HepG2 (cell line): ENCODE results near the gene RAB17. TPM values are rescaled to one million over a fixed set of nuclear protein-coding genes. Genes with fewer than 3 reads are reported as not detected.
A peak's percentile ranks its signal among the peaks of the same experiment; 100 is the strongest.

ENCODE experiments used
- ATAC-seq: fragments of 200-7000 bp; cut with Tn5 transposase; 3 replicates; pipeline ENCODE4 v1.9.1; 2020; ENCODE audit warnings: mild to moderate bottlenecking, moderate library complexity
- BruUV-seq: library from RNA; stranded (reverse); fragments of 400-500 nt; replicated peaks from 2 replicates; lab custom pipeline; 2021; lab: Mats Ljungman, UMichigan
- CTCF ChIA-PET: fragments of 300-600 bp; formaldehyde crosslinking; extraction: SDS; loops from one replicate; lab custom pipeline; 2021; ENCODE audit warnings: low total read pairs, inconsistent platforms, low intra/inter-chr PET ratio; lab: Yijun Ruan, JAX
- POLR2A ChIA-PET: fragments of 350-600 bp; sonication (Branson Sonifier 250); formaldehyde crosslinking; loops from one replicate; lab custom pipeline; 2020; ENCODE audit warnings: antibody characterized with exemption, inconsistent platforms; lab: Yijun Ruan, JAX
- DNase-seq: peaks from one replicate; pipeline ENCODE4 v3.0.0-alpha.2; 2015; ENCODE audit warnings: low spot score
- FAIRE-seq: peaks from 3 replicates; lab custom pipeline; 2011; peaks lifted over from hg19 to GRCh38; lab: Jason Lieb, UNC
- H2AFZ ChIP-seq: one replicate; pipeline ENCODE4 v1.6.1; 2011; ENCODE audit warnings: low read length, inconsistent platforms
- H3K27ac ChIP-seq: fragments of 300-600 bp; 3 replicates; pipeline ENCODE4 v1.8.0; 2011; ENCODE audit warnings: mixed run types, mild to moderate bottlenecking, mixed read lengths, low read length, inconsistent platforms; ENCODE audit not compliant: insufficient read depth; ENCODE audit errors: extremely low read length
- H3K27me3 ChIP-seq, 2 experiments: fragments of 200-600 bp in 1 of 2; 2 replicates in 1 of 2; 3 replicates in 1 of 2; pipeline versions ENCODE4 v1.6.0 to v1.8.0; 2011; ENCODE audit warnings: low read length in 2 of 2, mild to moderate bottlenecking in 2 of 2, moderate library complexity in 2 of 2, inconsistent platforms in 1 of 2; ENCODE audit not compliant: insufficient read depth in 2 of 2, control insufficient read depth in 1 of 2
- H3K36me3 ChIP-seq, 2 experiments: fragments of 200-600 bp in 1 of 2; replicated peaks in 1 of 2; 2 replicates in 1 of 2; 3 replicates in 1 of 2; pipeline versions ENCODE4 v1.5.1 to v1.8.0; 2011; ENCODE audit warnings: low read length in 2 of 2, inconsistent platforms in 1 of 2; ENCODE audit not compliant: insufficient read depth in 2 of 2, control insufficient read depth in 1 of 2
- H3K4me1 ChIP-seq: 2 replicates; pipeline ENCODE4 v1.5.1; 2012; ENCODE audit warnings: low read length, inconsistent platforms; ENCODE audit not compliant: insufficient read depth
- H3K4me2 ChIP-seq: 2 replicates; pipeline ENCODE4 v1.6.0; 2011; ENCODE audit warnings: low read depth, low read length, inconsistent platforms
- H3K4me3 ChIP-seq, 3 experiments: fragments of 200-600 bp in 1 of 3; sonication (generic), shearing (Covaris generic) in 1 of 3; replicated peaks in 1 of 3; 2 replicates each; pipeline ENCODE4 v1.5.1; 2011 to 2016; ENCODE audit warnings: low read length in 3 of 3, inconsistent platforms in 2 of 3, low read depth in 2 of 3, mild to moderate bottlenecking in 2 of 3, control low read depth in 1 of 3, mixed read lengths in 1 of 3; ENCODE audit not compliant: insufficient read depth in 1 of 3
- H3K79me2 ChIP-seq: one replicate; pipeline ENCODE4 v1.6.1; 2011; ENCODE audit warnings: low read length, inconsistent platforms; ENCODE audit not compliant: insufficient read depth
- H3K9ac ChIP-seq: 2 replicates; pipeline ENCODE4 v1.6.0; 2011; ENCODE audit warnings: mild to moderate bottlenecking, low read depth, low read length, inconsistent platforms; ENCODE audit not compliant: insufficient read depth
- H3K9me3 ChIP-seq: 2 replicates; pipeline ENCODE4 v1.5.1; 2012; ENCODE audit warnings: mild to moderate bottlenecking, low read length
- H4K20me1 ChIP-seq: 2 replicates; pipeline ENCODE4 v1.6.0; 2011; ENCODE audit warnings: inconsistent platforms, mild to moderate bottlenecking, low read length, moderate library complexity; ENCODE audit not compliant: insufficient read depth
- CENPX ChIP-seq: sonication (generic); formaldehyde crosslinking; IDR thresholded peaks from 2 replicates; pipeline ENCODE4 v1.9.0; 2021; ENCODE audit warnings: mild to moderate bottlenecking, missing genetic modification reagents, moderate library complexity
- EEA1 ChIP-seq: sonication (generic); formaldehyde crosslinking; IDR thresholded peaks from 2 replicates; pipeline ENCODE4 v1.5.1; 2020; ENCODE audit warnings: mild to moderate bottlenecking, missing genetic modification reagents, borderline replicate concordance
- GABPA ChIP-seq, 2 experiments: IDR thresholded peaks; 2 replicates each; pipeline ENCODE4 v1.6.1; 2011 to 2016; ENCODE audit warnings: low read depth in 2 of 2, low read length in 1 of 2, missing biosample characterization in 1 of 2, missing genetic modification characterization in 1 of 2
- HDAC2 ChIP-seq: sonication (generic); formaldehyde crosslinking; IDR thresholded peaks from 2 replicates; pipeline ENCODE4 v1.4.0; 2020; ENCODE audit warnings: missing genetic modification reagents
- KDM5B ChIP-seq: sonication (generic); formaldehyde crosslinking; IDR thresholded peaks from 2 replicates; pipeline ENCODE4 v1.4.0; 2020; ENCODE audit warnings: missing genetic modification reagents, mild to moderate bottlenecking, borderline replicate concordance
- MAF1 ChIP-seq: sonication (generic); formaldehyde crosslinking; IDR thresholded peaks from 2 replicates; pipeline ENCODE4 v1.5.0; 2020; ENCODE audit warnings: missing genetic modification reagents, borderline replicate concordance
- MEIS1 ChIP-seq: sonication (generic); formaldehyde crosslinking; IDR thresholded peaks from 2 replicates; pipeline ENCODE4 v1.9.0; 2021; ENCODE audit warnings: mild to moderate bottlenecking, missing genetic modification reagents, moderate library complexity, borderline replicate concordance
- NR2F6 ChIP-seq, 2 experiments: IDR thresholded peaks; 2 replicates each; pipeline ENCODE4 v1.6.1; 2016; ENCODE audit warnings: antibody characterized with exemption in 1 of 2, mild to moderate bottlenecking in 1 of 2
- SAP130 ChIP-seq: IDR thresholded peaks from 2 replicates; pipeline ENCODE4 v1.6.1; 2016; ENCODE audit warnings: low read depth
- SOX13 ChIP-seq, 3 experiments: fragments of 450-650 bp in 1 of 3; sonication (generic) in 1 of 3; formaldehyde crosslinking in 1 of 3; IDR thresholded peaks in 2 of 3; conservative IDR thresholded peaks in 1 of 3; 2 replicates each; pipeline versions ENCODE4 v1.5.0 to v1.6.1; 2016 to 2020; ENCODE audit warnings: antibody characterized with exemption in 1 of 3, mild to moderate bottlenecking in 1 of 3, missing compliant biosample characterization in 1 of 3, missing genetic modification reagents in 1 of 3, moderate library complexity in 1 of 3
- TSC22D2 ChIP-seq: sonication (generic); formaldehyde crosslinking; IDR thresholded peaks from 2 replicates; pipeline ENCODE4 v1.5.1; 2020; ENCODE audit warnings: missing genetic modification reagents, mild to moderate bottlenecking, borderline replicate concordance
- ZNF598 ChIP-seq: sonication (generic); formaldehyde crosslinking; IDR thresholded peaks from 2 replicates; pipeline ENCODE4 v1.5.1; 2020; ENCODE audit warnings: mild to moderate bottlenecking, missing genetic modification reagents, borderline replicate concordance
- ZNF607 ChIP-seq: sonication (generic); formaldehyde crosslinking; IDR thresholded peaks from 2 replicates; pipeline ENCODE4 v1.5.1; 2020; ENCODE audit warnings: missing genetic modification reagents, mild to moderate bottlenecking, borderline replicate concordance
- WGBS: methylation state at CpG from one replicate; pipeline ENCODE4 v1.1.6; 2017; ENCODE audit warnings: low lambda C conversion rate; 5-methylcytosine and 5-hydroxymethylcytosine counted together
- in situ Hi-C: cut with HindIII; loops from 2 replicates; pipeline ENCODE4 v1.10.0; 2017; ENCODE audit warnings: low pct_unique_long_range_greater_than_20kb; ENCODE audit not compliant: extremely low pct_ligation_motif_present
- intact Hi-C: fragments of 100-400 bp; cut with micrococcal nuclease; formaldehyde crosslinking; loops from one replicate; pipeline ENCODE4 v1.10.0; 2022; ENCODE audit not compliant: unreplicated experiment
- polyA plus RNA-seq, 8 experiments: library from polyadenylated mRNA; depleted of rRNA in 3 of 8; stranded (reverse) in 7 of 8; unstranded in 1 of 8; fragments of >200 nt; fragmentation: Illumina TruSeq in 4 of 8; extraction: Trizol in 4 of 8; gene quantifications; 2 replicates each; pipeline versions ENCODE4 v1.2.1 to v1.2.3, GENCODE V29; 2011 to 2016; ENCODE audit warnings: low read depth in 4 of 8, missing spikeins in 1 of 8, mixed read lengths in 1 of 8; ENCODE audit not compliant: insufficient read depth in 1 of 8
- total RNA-seq, 5 experiments: library from RNA; depleted of rRNA; stranded (reverse); fragments of >200 nt; fragmentation: Illumina TruSeq; extraction: Trizol; gene quantifications; 2 replicates each; pipeline ENCODE4 v1.2.3, GENCODE V29; 2016; ENCODE audit warnings: low read depth in 1 of 5
- TF ChIP-seq, protein P1 (sequence below): sonication (generic); formaldehyde crosslinking; IDR thresholded peaks from 2 replicates; pipeline ENCODE4 v1.4.0; 2020; ENCODE audit warnings: mild to moderate bottlenecking, low read depth, missing genetic modification reagents

RAB17 gene
- total and polyA plus RNA-seq, 2 of the 13 experiments (the other 11 are each of a cell fraction or from before 2014, with no cell fraction given), result 68.0 to 124 TPM

DNA sequence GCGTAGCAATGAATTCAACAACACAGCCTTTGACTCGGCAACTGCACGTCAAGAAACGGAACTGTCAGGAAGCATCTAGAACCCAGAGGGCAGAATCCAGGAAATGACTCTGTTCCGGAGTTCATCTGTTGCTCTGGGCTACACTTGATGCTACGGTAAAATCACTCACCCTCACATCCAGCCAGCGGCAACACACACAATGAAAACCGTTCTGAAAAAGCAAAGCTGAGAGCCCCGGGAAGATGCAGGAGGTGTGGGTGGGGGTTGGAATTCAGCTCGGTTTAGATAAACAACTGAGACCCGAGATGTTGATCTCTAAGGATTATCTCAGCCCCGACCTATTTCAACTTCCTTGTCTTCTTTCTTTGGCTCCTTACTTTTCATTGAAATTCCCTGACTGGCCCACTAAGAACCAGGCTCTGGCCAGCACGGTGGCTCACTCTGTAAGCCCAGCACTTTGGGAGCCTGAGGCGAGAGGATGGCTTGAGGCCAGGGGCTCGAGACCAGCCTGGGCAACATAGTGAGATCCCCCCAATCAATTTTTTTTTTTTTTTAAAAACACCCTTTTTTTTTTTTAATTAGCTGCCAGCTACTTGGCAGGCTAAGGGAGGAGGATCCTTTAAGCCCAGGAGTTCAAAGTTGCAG, 13.3 kb upstream of the RAB17 start (continued):
- TF ChIP-seq CENPX (CRISPR knock-in tag) (no peak), SOX13 (IDR thresholded peaks at IDR 0.05) (no peak), SOX13 (CRISPR knock-in tag; conservative IDR thresholded peaks at IDR 0.05 in 1 of 2, IDR thresholded peaks at IDR 0.05 in 1 of 2) (peak in 1 of 2 experiments; percentile 30; a peak in 2 of 4 replicates), SAP130 (peak; percentile 74), GABPA (IDR thresholded peaks at IDR 0.05; ENCODE audit: low read depth, low read length) (no peak), GABPA (CRISPR knock-in tag; IDR thresholded peaks at IDR 0.05; ENCODE audit: low read depth) (peak; percentile 63), TSC22D2 (no peak)
- TF ChIP-seq, protein P1, sequence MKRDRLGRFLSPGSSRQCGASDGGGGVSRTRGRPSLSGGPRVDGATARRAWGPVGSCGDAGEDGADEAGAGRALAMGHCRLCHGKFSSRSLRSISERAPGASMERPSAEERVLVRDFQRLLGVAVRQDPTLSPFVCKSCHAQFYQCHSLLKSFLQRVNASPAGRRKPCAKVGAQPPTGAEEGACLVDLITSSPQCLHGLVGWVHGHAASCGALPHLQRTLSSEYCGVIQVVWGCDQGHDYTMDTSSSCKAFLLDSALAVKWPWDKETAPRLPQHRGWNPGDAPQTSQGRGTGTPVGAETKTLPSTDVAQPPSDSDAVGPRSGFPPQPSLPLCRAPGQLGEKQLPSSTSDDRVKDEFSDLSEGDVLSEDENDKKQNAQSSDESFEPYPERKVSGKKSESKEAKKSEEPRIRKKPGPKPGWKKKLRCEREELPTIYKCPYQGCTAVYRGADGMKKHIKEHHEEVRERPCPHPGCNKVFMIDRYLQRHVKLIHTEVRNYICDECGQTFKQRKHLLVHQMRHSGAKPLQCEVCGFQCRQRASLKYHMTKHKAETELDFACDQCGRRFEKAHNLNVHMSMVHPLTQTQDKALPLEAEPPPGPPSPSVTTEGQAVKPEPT (CRISPR knock-in tag), result peak; percentile 14; the same call in 1 of the 2 replicates

DNA sequence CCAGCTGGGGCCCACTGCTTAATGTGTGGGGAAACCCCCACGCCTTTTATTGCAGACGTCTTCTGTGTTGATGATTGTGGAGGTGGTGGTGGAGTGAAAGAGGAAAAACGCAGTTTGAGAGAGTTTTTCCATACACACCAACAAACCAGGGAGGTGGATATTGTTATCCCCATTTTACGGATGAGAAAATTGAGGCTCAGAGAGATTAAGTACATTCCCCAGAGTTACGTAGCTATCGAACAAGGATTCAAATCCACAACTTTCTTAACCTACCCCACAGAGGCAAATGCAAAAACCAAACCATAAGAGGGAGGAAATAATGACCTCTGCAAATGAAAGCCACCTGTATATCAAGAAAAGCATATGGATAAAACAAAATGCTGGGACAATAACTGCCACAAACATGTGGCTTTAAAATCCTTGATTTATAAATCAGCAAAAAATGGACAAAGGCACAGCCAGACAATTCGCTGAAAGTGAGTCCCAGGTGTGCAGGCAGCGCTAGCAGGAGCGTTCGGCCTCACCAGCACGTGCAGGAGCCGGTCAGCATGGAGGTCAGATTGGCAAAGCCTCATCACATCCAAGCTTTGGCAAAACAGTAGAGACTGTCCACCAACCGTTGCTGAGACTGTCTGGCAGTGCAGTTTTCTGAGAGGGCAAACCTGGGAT, 12.6 kb upstream of the RAB17 start:
- intact Hi-C loops (no loop called here), in situ Hi-C loops (loop anchor here (5.0 kb wide), 1 partner anchor 139 kb away; no protein-coding TSS in a partner anchor)
- Histone ChIP-seq H3K27ac (no peak overlapping the region), H3K4me1 (peaks cover 76% of the 10 kb centered on the region), H3K36me3 (no peaks in the 10 kb centered on the region), H3K79me2 (peaks cover 7% of the 10 kb centered on the region), H3K4me3 (peak overlapping the region in 1 of 3 experiments; percentile 14; a peak in 1 of 6 replicates), H3K4me2 (peak overlapping the region; percentile 57), H3K9me3 (no peaks in the 10 kb centered on the region), H4K20me1 (no peaks in the 10 kb centered on the region), H3K27me3 (peaks cover 5 to 6% of the 10 kb centered on the region in 2 experiments; a peak in 4 of 5 replicates), H3K9ac (no peak overlapping the region), H2AFZ (peak overlapping the region; percentile 8)
- 66% methylated on average over 13 of the region's 13 CpGs for WGBS
- no TSS peak for BruUV-seq
- DNase-seq (no peak), FAIRE-seq (no peak), ATAC-seq (no peak)
- ChIA-PET POLR2A (no interaction called here), CTCF (interaction anchor here (2.8 kb wide), 1 partner anchor 141 kb away, joined by 22 read pairs; no protein-coding TSS in a partner anchor)
- peak; percentile 49; the same call in 1 of the 2 replicates for TF ChIP-seq MEIS1 (CRISPR knock-in tag)
- TF ChIP-seq ZNF607 (CRISPR knock-in tag), result 0 out of 2 replicates have a peak, but pooled peaks have one; percentile 44
- TF ChIP-seq ZNF598 (CRISPR knock-in tag), result 0 out of 2 replicates have a peak, but pooled peaks have one; percentile 19
- TF ChIP-seq KDM5B (CRISPR knock-in tag), result peak; percentile 40; the same call in 1 of the 2 replicates
- no peak for TF ChIP-seq MAF1 (CRISPR knock-in tag)
- 0 out of 2 replicates have a peak, but pooled peaks have one; percentile 5 for TF ChIP-seq HDAC2
- TF ChIP-seq NR2F6 (IDR thresholded peaks at IDR 0.05), result no peak
- TF ChIP-seq NR2F6 (CRISPR knock-in tag; IDR thresholded peaks at IDR 0.05), result no peak
- TF ChIP-seq EEA1 (CRISPR knock-in tag), result no peak
